ENCODE results near the gene WDR37.

Gene WDR37

DNA sequence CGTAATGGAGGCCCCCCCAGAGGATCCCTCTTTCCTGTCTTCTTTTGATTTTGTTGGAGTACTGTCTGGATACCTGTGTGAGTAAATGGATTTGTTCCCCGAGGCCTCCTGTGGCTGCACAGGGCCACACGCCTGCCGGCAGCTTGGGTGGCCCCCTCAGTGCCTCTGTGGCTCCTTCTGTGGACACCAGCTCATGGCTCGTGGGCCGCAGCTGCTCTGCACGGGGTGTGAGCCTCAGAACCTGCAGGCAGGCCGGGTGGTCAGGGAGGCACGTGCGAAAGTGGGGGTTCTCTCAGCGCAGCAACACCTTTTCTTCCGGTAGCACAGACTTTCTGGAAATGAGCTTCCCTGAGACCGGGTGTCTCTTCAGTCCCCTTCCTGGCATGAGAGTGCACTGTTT lies 70.3 kb downstream of the WDR37 start:
- no peak overlapping the region for H3K9ac ChIP-seq (ENCODE audit: low read depth, low read length)
- H3K4me1 ChIP-seq (ENCODE audit: control insufficient read depth, insufficient read depth, low read length), result no peaks in the 10 kb centered on the region
- no peaks in the 10 kb centered on the region for H3K9me3 ChIP-seq (ENCODE audit: control insufficient read depth, insufficient read depth, low read length)
- H3K27me3 ChIP-seq (ENCODE audit: control insufficient read depth, insufficient read depth, low read length), result no peaks in the 10 kb centered on the region
- peaks cover 63% of the 10 kb centered on the region for H3K36me3 ChIP-seq (ENCODE audit: control insufficient read depth, insufficient read depth, low read length)
- H3K4me3 ChIP-seq (ENCODE audit: low read depth, low read length), result no peak overlapping the region
- H3K27ac ChIP-seq (ENCODE audit: low read depth, low read length), result no peak overlapping the region

DNA sequence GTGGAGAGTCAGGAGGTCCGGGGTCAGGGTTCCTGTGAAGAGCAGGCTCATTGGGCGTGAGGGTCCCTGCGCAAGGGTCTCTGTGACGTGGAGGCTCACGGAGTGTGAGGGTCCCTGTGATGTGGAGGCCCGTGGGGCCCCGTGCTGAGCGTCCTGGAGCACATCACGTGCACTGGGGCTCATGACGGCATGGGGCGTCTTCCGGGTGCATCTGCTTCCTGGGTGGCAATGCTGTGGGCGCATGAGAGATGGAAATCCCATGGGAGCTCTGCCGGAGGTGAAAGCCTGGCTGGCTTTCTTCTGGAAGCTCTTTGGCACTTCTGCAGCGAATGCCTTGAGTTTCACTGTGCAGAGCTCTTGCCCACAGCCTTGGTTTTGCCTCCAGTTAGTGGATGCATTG lies 71.4 kb downstream of the WDR37 start:
- Histone ChIP-seq H3K4me1 (ENCODE audit: control insufficient read depth, insufficient read depth, low read length) (no peaks in the 10 kb centered on the region), H3K27me3 (ENCODE audit: control insufficient read depth, insufficient read depth, low read length) (no peaks in the 10 kb centered on the region), H3K4me3 (ENCODE audit: low read depth, low read length) (no peak overlapping the region), H3K9me3 (ENCODE audit: control insufficient read depth, insufficient read depth, low read length) (no peaks in the 10 kb centered on the region), H3K9ac (ENCODE audit: low read depth, low read length) (no peak overlapping the region), H3K36me3 (ENCODE audit: control insufficient read depth, insufficient read depth, low read length) (peaks cover 53% of the 10 kb centered on the region), H3K27ac (ENCODE audit: low read depth, low read length) (no peak overlapping the region)

DNA sequence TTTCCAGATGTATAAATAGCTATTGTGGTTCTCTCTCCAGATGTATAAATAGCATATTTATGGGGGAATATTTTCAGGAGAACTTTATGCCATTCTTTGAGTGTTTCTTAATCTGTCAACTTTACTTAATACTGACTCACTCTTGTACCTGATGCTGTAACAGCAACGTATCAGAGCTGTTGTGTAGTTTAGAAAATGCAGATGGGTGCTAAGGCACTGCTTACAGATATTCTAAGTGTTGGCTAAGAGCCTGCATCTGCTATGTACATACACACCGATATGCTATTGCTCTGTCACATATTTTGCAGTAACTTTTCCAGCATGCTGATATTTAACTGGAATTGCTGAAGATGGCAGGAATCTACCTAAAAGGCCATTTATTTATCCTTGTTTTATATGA lies 71.9 kb downstream of the WDR37 start:
- H3K9me3 ChIP-seq (ENCODE audit: control insufficient read depth, insufficient read depth, low read length), result no peaks in the 10 kb centered on the region
- H3K27ac ChIP-seq (ENCODE audit: low read depth, low read length), result no peak overlapping the region
- H3K4me3 ChIP-seq (ENCODE audit: low read depth, low read length), result no peak overlapping the region
- peaks cover 52% of the 10 kb centered on the region for H3K36me3 ChIP-seq (ENCODE audit: control insufficient read depth, insufficient read depth, low read length)
- no peaks in the 10 kb centered on the region for H3K4me1 ChIP-seq (ENCODE audit: control insufficient read depth, insufficient read depth, low read length)
- no peaks in the 10 kb centered on the region for H3K27me3 ChIP-seq (ENCODE audit: control insufficient read depth, insufficient read depth, low read length)
- H3K9ac ChIP-seq (ENCODE audit: low read depth, low read length), result no peak overlapping the region

DNA sequence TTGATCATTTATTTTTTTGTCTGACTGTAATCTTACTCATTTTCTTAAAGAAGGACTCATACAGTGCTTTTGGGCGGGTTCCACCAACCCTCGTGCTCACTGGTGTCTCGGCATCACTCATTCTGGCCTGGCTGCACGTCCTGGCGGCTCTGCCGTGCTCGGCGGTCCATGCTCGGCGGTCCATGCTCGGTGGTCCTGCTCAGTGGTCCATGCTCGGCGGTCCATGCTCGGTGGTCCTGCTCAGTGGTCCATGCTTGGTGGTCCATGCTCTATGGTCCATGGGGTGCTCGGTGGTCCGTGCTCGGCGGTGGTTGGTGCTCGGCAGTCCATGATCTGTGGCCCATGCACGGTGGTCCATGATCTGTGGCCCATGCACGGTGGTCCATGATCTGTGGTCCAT lies 72.5 kb downstream of the WDR37 start:
- no peak overlapping the region for H3K4me3 ChIP-seq (ENCODE audit: low read depth, low read length)
- no peak overlapping the region for H3K9ac ChIP-seq (ENCODE audit: low read depth, low read length)
- H3K27me3 ChIP-seq (ENCODE audit: control insufficient read depth, insufficient read depth, low read length), result no peaks in the 10 kb centered on the region
- peaks cover 52% of the 10 kb centered on the region for H3K36me3 ChIP-seq (ENCODE audit: control insufficient read depth, insufficient read depth, low read length)
- H3K27ac ChIP-seq (ENCODE audit: low read depth, low read length), result no peak overlapping the region
- no peaks in the 10 kb centered on the region for H3K9me3 ChIP-seq (ENCODE audit: control insufficient read depth, insufficient read depth, low read length)
- no peaks in the 10 kb centered on the region for H3K4me1 ChIP-seq (ENCODE audit: control insufficient read depth, insufficient read depth, low read length)

DNA sequence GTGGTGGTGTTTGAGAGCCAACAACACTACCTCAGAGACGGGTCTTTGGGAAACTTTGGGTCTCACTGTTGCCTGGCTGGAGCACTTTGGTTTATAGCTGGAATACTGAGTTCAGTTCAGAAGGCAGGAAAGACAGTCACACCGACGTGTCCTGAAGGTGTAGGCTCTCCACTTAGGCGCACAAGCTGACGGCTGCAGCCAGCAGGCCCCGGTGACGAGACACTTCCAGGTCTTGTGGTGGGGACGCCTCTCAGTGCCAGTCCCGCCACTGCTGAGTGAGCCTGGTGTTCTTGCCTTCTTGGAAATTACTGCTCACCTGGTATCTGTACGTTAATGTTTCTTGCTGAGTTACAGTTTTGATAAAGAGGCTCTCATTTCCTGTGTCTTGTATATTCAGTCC lies 74.0 kb downstream of the WDR37 start:
- H3K9me3 ChIP-seq (ENCODE audit: control insufficient read depth, insufficient read depth, low read length), result no peaks in the 10 kb centered on the region
- peaks cover 39% of the 10 kb centered on the region for H3K36me3 ChIP-seq (ENCODE audit: control insufficient read depth, insufficient read depth, low read length)
- no peak overlapping the region for H3K4me3 ChIP-seq (ENCODE audit: low read depth, low read length)
- no peak overlapping the region for H3K27ac ChIP-seq (ENCODE audit: low read depth, low read length)
- no peaks in the 10 kb centered on the region for H3K27me3 ChIP-seq (ENCODE audit: control insufficient read depth, insufficient read depth, low read length)
- H3K4me1 ChIP-seq (ENCODE audit: control insufficient read depth, insufficient read depth, low read length), result no peaks in the 10 kb centered on the region
- no peak overlapping the region for H3K9ac ChIP-seq (ENCODE audit: low read depth, low read length)

DNA sequence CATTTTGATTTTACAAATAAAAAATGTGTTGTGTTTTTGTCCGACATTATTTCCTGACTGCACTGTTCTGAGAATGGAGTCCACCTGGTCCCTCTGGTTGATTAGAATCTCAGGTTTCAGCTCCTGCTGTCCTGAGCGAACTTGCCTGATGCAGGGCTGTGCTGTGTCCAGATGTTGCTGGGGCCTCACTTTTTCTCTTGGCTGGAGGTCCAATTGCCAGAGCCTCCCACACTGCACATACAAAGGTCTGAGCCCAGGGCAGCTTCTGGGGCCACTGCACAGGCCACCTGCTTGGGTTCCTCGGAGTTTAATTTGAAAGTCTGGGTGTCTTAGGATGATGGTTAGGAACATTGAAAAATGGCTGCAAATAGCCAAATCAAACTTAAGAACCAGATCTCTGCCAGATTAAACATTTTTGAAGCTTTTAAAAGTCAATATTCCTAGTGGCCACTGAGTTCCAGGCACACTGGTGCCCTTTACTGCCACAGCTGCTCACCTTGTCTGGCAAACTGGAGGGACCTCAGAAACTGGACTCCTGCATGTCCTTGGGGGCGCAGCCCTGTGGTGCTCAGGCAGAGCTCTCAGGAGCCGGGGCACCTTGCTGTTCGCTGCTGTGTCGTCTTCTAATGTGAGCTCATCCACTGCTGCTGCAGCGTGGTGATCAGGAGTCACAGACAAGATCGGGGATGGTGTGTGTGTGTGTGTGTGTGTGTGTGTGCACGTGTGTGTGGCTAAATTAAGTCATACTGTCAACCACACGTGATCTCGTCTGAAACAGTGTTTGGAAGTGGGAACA lies 75.0 kb downstream of the WDR37 start:
- H3K36me3 ChIP-seq (ENCODE audit: control insufficient read depth, insufficient read depth, low read length), result peaks cover 33% of the 10 kb centered on the region
- no peak overlapping the region for H3K4me3 ChIP-seq (ENCODE audit: low read depth, low read length)
- no peak overlapping the region for H3K27ac ChIP-seq (ENCODE audit: low read depth, low read length)
- no peak overlapping the region for H3K9ac ChIP-seq (ENCODE audit: low read depth, low read length)
- no peaks in the 10 kb centered on the region for H3K4me1 ChIP-seq (ENCODE audit: control insufficient read depth, insufficient read depth, low read length)
- H3K27me3 ChIP-seq (ENCODE audit: control insufficient read depth, insufficient read depth, low read length), result no peaks in the 10 kb centered on the region
- no peaks in the 10 kb centered on the region for H3K9me3 ChIP-seq (ENCODE audit: control insufficient read depth, insufficient read depth, low read length)

DNA sequence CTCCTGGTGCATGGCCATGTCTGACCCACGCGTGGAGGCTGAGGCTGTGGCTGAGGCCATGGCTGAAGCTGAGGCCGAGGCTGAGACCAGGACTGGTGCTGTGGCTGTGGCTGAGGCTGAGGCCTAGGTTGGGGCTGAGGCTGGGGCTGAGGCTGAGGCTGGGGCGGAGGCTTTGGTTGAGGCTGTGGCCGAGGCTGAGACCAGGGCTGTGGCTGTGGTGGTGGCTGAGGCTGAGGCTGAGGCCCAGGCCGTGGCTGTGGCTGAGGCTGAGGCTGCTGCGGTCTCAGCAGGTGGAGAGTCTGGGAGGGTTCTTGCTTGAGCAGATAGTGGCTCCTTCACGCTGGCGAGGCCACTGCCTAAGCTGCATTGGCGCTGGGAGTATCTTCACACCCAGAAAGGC lies 76.4 kb downstream of the WDR37 start:
- Histone ChIP-seq H3K36me3 (ENCODE audit: control insufficient read depth, insufficient read depth, low read length) (peaks cover 29% of the 10 kb centered on the region), H3K4me3 (ENCODE audit: low read depth, low read length) (no peak overlapping the region), H3K27me3 (ENCODE audit: control insufficient read depth, insufficient read depth, low read length) (no peaks in the 10 kb centered on the region), H3K9me3 (ENCODE audit: control insufficient read depth, insufficient read depth, low read length) (no peaks in the 10 kb centered on the region), H3K4me1 (ENCODE audit: control insufficient read depth, insufficient read depth, low read length) (no peaks in the 10 kb centered on the region), H3K9ac (ENCODE audit: low read depth, low read length) (no peak overlapping the region), H3K27ac (ENCODE audit: low read depth, low read length) (no peak overlapping the region)

DNA sequence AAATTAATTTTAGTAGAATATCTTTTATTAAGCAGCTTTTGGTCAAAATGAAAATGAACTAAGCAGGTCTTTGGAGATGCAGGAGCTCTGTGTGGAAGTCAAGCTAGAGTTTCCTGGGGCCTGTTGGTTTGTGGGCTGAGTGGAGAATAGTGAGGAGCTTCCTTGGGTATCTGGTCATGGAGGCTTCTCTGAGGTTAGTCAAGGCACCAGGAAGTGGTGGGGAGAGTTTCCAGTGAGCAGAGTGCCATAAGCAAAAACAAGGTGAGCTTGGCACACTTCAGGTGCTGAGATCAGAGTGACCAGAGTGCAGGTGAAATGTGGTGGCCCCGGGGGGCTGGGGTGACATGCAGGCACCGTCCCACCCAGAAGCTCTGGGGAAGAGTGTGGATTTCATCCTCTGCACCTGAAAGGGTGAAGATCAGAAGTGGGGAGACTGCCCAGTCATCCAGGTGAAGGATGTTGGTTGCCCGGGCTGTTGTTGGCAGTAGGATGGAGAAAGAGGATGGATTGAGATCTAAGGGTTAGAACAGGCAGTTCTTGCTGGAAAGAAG lies 77.4 kb downstream of the WDR37 start:
- H3K9me3 ChIP-seq (ENCODE audit: control insufficient read depth, insufficient read depth, low read length), result no peaks in the 10 kb centered on the region
- no peak overlapping the region for H3K9ac ChIP-seq (ENCODE audit: low read depth, low read length)
- H3K4me1 ChIP-seq (ENCODE audit: control insufficient read depth, insufficient read depth, low read length), result no peaks in the 10 kb centered on the region
- H3K27ac ChIP-seq (ENCODE audit: low read depth, low read length), result no peak overlapping the region
- H3K36me3 ChIP-seq (ENCODE audit: control insufficient read depth, insufficient read depth, low read length), result peaks cover 25% of the 10 kb centered on the region
- H3K27me3 ChIP-seq (ENCODE audit: control insufficient read depth, insufficient read depth, low read length), result no peaks in the 10 kb centered on the region
- no peak overlapping the region for H3K4me3 ChIP-seq (ENCODE audit: low read depth, low read length)

DNA sequence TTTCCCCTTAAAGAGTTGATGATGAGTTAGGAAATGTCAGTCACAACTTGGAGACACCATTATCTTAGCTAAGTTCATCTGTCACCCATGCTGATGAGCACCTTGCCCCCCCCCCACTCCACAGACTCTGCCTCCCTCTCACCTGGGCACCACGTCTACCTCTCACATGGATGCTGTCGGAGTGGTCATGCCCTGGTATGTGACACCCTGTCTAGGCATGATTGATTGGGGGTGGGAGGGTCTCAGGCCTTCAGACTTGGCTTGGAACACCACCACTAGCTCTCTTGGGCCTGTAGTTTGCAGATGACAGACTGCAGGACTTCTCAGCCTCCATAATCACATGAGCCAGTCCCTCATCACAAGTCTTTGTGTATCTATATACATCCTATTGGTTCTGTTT lies 78.0 kb downstream of the WDR37 start:
- Histone ChIP-seq H3K9ac (ENCODE audit: low read depth, low read length) (no peak overlapping the region), H3K9me3 (ENCODE audit: control insufficient read depth, insufficient read depth, low read length) (no peaks in the 10 kb centered on the region), H3K4me3 (ENCODE audit: low read depth, low read length) (no peak overlapping the region), H3K27me3 (ENCODE audit: control insufficient read depth, insufficient read depth, low read length) (no peaks in the 10 kb centered on the region), H3K27ac (ENCODE audit: low read depth, low read length) (no peak overlapping the region), H3K36me3 (ENCODE audit: control insufficient read depth, insufficient read depth, low read length) (peaks cover 19% of the 10 kb centered on the region), H3K4me1 (ENCODE audit: control insufficient read depth, insufficient read depth, low read length) (no peaks in the 10 kb centered on the region)

DNA sequence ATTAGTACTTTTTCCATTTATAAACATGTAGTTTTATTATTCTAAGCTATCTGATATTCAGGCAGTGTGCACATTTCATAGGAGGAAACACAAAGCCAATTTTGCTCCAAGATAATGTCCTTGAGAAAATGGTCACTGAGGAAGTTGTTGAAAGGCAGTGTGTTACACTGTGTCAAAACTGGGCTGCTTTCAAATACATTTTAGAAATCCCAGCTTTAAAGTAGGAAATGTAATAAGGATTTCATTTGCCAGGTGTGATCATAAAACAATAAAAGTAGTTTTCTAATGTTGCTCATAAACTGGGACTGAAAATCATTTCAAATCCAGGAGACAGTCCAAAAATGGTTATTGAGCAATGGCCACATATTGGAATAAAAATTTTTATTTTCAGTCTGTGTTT lies 80.1 kb downstream of the WDR37 start:
- Histone ChIP-seq H3K4me1 (ENCODE audit: control insufficient read depth, insufficient read depth, low read length) (no peaks in the 10 kb centered on the region), H3K27me3 (ENCODE audit: control insufficient read depth, insufficient read depth, low read length) (no peaks in the 10 kb centered on the region)

DNA sequence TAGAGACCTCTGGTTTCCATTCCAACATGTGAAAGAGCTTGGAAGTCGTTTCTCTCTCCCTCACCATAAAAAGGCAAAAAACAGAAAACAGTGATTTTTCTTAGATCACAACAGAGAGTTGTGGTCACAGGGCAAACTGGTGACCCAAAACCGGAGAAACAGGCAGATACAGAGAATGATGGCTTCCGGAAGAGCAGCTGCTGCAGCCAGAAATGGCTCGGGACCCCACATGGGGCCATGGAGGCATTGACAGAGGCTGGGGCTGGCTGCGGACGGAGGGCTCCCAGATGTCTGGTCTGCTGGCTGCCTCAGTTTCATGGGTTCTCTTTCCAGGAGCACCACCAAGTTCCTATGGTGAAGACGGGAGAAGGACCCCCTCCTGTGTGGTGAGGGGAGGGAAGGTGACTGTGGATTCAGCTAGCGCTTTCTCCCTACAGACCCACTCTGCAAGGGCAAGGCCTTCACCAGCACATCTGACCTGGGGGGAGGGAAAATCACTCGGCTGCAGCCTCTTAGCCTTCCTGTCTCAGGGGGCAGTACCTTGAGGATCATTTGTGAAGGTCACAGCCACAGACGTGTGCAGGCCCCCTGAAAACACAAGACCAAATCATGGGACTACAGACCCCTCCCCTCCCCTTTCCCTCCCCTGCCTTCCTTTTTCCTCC lies 81.4 kb downstream of the WDR37 start:
- no peaks in the 10 kb centered on the region for H3K4me1 ChIP-seq (ENCODE audit: control insufficient read depth, insufficient read depth, low read length)

More for the DNA sequence above, 80.1 kb downstream of the WDR37 start:
- no peak overlapping the region for H3K4me3 ChIP-seq (ENCODE audit: low read depth, low read length)
- H3K9ac ChIP-seq (ENCODE audit: low read depth, low read length), result no peak overlapping the region
- no peak overlapping the region for H3K27ac ChIP-seq (ENCODE audit: low read depth, low read length)
- H3K36me3 ChIP-seq (ENCODE audit: control insufficient read depth, insufficient read depth, low read length), result no peaks in the 10 kb centered on the region
- no peaks in the 10 kb centered on the region for H3K9me3 ChIP-seq (ENCODE audit: control insufficient read depth, insufficient read depth, low read length)

More for the DNA sequence above, 81.4 kb downstream of the WDR37 start:
- Histone ChIP-seq H3K9ac (ENCODE audit: low read depth, low read length) (no peak overlapping the region), H3K4me3 (ENCODE audit: low read depth, low read length) (no peak overlapping the region), H3K9me3 (ENCODE audit: control insufficient read depth, insufficient read depth, low read length) (no peaks in the 10 kb centered on the region), H3K27ac (ENCODE audit: low read depth, low read length) (no peak overlapping the region), H3K36me3 (ENCODE audit: control insufficient read depth, insufficient read depth, low read length) (no peaks in the 10 kb centered on the region), H3K27me3 (ENCODE audit: control insufficient read depth, insufficient read depth, low read length) (no peaks in the 10 kb centered on the region)
